Measurements from ENCODE around the gene GJB2.

DNA sequence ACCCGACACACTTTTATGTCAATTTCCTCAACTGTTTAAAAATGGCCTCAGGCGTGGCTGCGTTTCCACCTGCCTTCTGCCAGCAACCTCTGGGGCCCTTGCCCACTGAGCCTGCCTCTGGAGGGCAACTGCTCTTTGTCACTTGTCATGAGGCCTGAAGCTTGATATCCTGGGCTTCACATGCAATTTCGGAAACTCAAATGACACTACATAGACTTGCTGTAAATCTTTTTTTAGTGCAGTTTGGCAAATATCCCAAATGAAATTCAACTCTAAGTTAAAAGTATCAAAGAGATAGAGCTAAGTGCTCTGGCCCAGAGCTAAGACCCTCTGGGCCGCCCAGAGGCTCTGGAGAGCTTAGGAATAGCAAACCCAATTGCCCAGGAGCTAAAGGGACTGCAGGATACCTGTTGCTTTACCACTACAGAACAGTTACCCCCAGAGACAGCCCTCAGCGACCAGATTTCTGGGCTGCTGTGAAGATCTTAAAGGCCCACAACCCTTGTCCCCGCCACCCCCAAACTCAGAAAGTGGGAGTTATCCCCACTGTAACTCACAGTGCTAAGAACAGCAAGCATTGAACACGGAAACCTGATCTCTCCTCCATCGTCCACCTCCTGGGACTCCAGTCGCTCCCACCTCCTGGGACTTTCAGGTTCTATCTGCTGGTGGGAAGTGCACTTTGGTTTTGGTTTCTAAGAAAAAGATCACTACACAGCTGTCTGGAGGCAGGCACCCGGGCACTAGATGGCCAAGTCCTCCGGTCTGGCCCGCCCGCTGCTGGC is 51.3 kb downstream of the GJB2 start:
- TF ChIP-seq, protein P1, sequence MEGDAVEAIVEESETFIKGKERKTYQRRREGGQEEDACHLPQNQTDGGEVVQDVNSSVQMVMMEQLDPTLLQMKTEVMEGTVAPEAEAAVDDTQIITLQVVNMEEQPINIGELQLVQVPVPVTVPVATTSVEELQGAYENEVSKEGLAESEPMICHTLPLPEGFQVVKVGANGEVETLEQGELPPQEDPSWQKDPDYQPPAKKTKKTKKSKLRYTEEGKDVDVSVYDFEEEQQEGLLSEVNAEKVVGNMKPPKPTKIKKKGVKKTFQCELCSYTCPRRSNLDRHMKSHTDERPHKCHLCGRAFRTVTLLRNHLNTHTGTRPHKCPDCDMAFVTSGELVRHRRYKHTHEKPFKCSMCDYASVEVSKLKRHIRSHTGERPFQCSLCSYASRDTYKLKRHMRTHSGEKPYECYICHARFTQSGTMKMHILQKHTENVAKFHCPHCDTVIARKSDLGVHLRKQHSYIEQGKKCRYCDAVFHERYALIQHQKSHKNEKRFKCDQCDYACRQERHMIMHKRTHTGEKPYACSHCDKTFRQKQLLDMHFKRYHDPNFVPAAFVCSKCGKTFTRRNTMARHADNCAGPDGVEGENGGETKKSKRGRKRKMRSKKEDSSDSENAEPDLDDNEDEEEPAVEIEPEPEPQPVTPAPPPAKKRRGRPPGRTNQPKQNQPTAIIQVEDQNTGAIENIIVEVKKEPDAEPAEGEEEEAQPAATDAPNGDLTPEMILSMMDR (IDR thresholded peaks at IDR 0.05; ENCODE audit: control extremely low read depth in 1 of 3, insufficient read depth in 1 of 3, low read depth in 1 of 3, low read length in 3 of 3) = no peak
- TF ChIP-seq JUN (IDR thresholded peaks at IDR 0.05; ENCODE audit: low read depth, low read length) = no peak
- no peak for TF ChIP-seq ZNF274 (IDR thresholded peaks at IDR 0.05; ENCODE audit: borderline replicate concordance, extremely low read depth, low read length)
- no peak for TF ChIP-seq CEBPB (IDR thresholded peaks at IDR 0.05; ENCODE audit: low read depth, low read length)
- no peak for TF ChIP-seq SIN3A (conservative IDR thresholded peaks at IDR 0.05 in 1 of 2, IDR thresholded peaks at IDR 0.05 in 1 of 2; ENCODE audit: low read depth in 1 of 2, low read length in 2 of 2)
- TF ChIP-seq CBX5 (IDR thresholded peaks at IDR 0.05; ENCODE audit: low read depth, low read length) = no peak
